GM23248 (cell line): ENCODE measurements around the gene MROH8.

Experiments
- EZH2 ChIP-seq: fragments of 200-600 bp; sonication (generic); IDR thresholded peaks from 2 replicates; pipeline ENCODE4 v1.6.1; 2018; ENCODE audit warnings: antibody characterized with exemption, mild to moderate bottlenecking; ENCODE audit not compliant: insufficient read depth, poor library complexity, severe bottlenecking
- EZH2phosphoT487 ChIP-seq: fragments of 200-600 bp; sonication (generic); IDR thresholded peaks from 2 replicates; pipeline ENCODE4 v1.6.1; 2018; ENCODE audit warnings: antibody characterized with exemption, moderate library complexity, mild to moderate bottlenecking, low read depth; ENCODE audit not compliant: insufficient read depth

- TF ChIP-seq EZH2 (no peak), EZH2phosphoT487 (no peak)
These were observed 17.4 kb downstream of the MROH8 start for GRCh38 chr20:37161830-37162549.
